ENCODE measurements around the gene THRA.

Gene THRA, protein sequence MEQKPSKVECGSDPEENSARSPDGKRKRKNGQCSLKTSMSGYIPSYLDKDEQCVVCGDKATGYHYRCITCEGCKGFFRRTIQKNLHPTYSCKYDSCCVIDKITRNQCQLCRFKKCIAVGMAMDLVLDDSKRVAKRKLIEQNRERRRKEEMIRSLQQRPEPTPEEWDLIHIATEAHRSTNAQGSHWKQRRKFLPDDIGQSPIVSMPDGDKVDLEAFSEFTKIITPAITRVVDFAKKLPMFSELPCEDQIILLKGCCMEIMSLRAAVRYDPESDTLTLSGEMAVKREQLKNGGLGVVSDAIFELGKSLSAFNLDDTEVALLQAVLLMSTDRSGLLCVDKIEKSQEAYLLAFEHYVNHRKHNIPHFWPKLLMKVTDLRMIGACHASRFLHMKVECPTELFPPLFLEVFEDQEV

GRCh38 chr17:40062329-40063186, at the start of gene THRA:
THRA (plus strand) TSS chr17:40062965; CDS start chr17:40074489, 11,524 bp downstream.
- DNase-seq = peak; percentile 22 to 65

DNA sequence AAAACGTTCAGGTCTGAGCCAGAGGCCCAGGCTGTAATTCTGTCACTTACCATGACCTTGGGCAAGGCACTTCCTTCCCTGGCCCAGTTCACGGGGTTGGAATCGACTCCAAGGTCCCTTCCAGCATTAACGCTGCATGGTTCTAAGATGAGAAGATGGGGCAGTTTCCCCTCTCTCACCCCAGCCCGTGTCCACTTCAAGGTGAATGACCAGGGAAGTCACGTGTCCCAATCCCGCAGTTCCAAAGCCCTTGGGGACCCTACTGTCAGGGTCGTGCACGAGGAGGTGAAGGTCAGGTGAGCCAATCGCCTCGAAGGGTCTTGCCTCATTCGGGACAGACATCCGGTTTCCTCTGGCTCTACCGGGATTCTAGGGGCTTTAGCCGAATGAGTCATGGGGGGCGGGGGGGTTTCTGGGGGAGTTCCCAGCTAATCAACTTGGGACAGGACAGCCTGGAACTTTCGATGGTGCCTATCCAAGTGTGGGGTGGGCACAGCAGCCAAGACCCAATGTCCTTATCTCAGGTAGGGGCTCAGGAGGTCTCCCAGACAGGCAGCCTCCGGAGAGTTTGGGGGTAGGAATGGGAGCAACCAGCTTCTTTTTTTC, 48.3 kb upstream of the THRA start:
- DNase-seq = no peak

DNA sequence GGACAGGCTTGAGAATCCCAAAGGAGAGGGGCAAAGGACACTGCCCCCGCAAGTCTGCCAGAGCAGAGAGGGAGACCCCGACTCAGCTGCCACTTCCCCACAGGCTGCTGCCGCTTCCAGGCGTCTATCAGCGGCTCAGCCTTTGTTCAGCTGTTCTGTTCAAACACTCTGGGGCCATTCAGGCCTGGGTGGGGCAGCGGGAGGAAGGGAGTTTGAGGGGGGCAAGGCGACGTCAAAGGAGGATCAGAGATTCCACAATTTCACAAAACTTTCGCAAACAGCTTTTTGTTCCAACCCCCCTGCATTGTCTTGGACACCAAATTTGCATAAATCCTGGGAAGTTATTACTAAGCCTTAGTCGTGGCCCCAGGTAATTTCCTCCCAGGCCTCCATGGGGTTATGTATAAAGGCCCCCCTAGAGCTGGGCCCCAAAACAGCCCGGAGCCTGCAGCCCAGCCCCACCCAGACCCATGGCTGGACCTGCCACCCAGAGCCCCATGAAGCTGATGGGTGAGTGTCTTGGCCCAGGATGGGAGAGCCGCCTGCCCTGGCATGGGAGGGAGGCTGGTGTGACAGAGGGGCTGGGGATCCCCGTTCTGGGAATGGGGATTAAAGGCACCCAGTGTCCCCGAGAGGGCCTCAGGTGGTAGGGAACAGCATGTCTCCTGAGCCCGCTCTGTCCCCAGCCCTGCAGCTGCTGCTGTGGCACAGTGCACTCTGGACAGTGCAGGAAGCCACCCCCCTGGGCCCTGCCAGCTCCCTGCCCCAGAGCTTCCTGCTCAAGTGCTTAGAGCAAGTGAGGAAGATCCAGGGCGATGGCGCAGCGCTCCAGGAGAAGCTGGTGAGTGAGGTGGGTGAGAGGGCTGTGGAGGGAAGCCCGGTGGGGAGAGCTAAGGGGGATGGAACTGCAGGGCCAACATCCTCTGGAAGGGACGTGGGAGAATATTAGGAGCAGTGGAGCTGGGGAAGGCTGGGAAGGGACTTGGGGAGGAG, 47.5 kb upstream of the THRA start, which contains the start of gene CSF3:
Gene CSF3 (plus strand): TSS at position 436 of the 993 bp plus-strand sequence. CDS start 35 bp downstream, at position 471.
- peak in 1 of 2 donors; percentile 8 for DNase-seq

GRCh38 chr17:40015998-40016985, 46.5 kb upstream of the THRA start:
- no peak for DNase-seq

- DNase-seq = no peak
Measured at GRCh38 chr17:40017422-40018080, 45.2 kb upstream of the THRA start.

DNA sequence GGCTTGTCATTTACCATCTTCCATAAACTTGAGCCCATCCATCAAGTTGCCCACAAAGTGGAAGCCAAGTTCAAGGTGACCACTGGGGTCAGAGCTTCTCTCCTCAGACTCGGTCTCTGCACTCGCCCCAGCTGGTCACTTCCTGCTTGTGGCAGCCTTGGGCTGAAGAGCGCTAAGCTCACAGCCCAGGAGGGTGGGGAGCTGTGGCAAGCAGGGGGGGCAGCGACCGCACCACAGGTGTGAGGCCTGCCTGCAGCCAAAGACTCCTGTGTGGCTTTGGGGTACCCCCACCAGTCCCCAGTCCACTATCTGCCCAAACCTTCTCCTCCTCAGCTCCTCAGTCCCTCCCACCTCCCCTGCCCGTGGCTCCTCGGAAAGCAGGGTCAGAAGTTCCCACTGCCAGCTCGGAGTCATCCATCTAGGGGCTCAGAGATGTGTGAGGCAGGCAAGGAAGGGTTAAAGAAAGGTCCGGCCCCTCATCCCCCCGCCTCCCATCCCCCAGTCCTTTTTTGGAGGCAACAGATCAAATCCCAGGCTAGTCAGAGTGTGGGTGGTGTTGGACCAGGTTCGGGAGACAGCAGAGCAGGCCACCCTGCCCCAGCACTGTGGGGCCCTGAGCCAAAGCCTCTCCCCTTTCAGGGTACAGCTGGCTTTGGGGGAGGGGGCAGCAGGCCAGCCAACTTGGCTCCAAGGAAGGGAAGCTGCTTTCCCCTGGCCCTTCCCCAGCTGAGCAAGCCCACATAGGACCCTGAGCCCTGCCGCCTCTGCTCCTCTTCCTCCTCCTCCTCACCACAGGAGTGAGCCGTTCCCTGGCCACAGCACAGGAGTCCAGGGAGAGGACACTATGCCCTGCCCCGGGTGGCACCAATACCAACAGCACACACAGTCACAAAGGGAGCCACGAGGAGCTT, 44.3 kb upstream of the THRA start:
- no peak for DNase-seq

- DNase-seq = no peak
Measured at GRCh38 chr17:40019140-40019991, 43.4 kb upstream of the THRA start.

DNA sequence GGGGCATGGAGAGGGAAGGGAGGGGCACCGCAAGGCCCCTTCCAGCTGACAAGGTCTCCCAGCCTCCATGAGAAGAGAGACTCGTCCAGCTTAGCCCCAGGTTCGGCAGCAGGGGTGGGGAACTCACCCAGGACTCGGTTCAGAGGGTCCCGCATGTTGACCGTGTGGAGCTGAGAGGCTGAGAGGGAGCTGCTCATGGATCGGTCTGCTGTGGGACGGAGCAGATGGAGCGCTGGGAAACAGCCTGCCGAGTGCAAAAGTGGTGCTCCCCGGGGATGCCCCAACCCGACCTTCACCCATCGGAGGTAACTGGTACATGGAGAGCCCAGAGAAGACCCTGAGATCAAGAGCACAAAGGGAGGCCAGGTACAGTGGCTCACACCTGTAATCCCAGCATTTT, 42.6 kb upstream of the THRA start:
- DNase-seq = no peak

DNA sequence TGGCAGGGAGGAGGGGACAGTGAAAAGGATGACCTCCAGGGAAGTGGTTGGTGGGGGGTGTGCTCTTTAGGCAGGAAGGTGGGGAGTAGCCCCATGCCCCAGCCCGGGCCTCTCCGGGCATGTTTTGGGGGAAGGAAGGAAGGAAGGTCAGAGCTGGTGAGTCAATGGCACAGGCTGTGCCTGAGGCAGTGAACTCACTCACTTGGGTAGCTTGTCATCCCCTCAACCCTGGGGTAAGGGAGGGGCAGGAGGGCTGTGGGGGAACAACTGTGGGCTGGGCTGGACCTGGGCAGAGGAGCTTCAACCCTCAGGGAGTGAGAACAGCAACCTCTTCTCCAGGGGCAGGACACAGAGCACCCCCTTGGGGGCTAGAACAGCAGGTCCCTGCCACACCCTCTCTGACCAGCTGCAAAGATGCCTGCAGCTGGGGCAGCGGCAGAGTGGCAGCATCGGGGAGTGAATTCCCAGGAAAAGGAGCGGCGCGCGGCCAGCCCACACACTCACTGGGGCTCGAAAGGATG, 41.3 kb upstream of the THRA start:
- DNase-seq = peak in 1 of 2 donors; percentile 43

DNA sequence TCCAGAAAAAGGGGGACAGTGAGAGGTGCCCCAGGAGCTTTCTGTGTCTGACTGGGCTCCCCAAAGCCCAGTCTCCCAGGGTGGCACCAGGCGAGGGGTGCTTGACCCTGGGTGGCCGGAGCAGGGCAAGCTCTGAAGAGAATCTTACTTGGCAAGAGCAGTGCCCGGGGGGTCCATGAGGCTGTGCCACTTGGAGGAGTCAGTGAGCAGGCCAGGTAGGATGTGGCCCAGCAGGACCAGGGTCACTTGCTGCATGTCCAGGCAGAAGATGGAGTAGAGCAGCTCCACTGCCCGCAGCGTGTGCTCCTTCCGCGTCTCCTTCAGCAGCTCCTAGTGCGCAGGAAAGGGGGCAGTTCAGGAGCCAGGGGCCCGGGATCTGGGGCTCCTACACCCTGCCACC, 40.3 kb upstream of the THRA start:
- DNase-seq = no peak

DNA sequence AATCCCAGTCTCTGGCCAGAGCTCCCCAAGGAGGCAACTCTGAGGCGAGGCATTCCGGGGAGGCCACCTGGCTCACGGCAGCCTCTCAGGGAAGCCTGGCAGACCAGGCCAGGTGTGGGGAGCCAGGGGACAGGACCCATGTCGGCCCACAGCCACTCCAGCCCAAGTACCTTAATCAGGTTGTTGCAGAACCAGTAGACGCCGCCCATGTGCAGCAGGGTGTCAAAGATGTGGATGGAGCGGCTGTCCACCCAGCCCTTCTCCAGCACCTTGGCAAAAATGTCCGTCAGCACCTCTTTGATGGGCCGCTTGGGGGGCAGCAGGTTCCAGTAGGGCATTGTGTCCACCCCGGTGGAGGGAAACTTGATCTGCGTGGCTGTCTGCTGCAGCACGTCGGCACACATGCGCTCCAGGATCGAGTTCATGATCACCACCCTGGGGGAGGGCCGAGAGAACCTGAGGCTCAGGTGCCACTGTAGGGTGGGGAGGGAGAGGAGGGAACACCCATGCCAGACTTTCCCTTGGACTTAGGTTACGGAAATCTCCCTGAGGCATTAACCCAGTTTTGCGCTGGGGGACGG, 39.7 kb upstream of the THRA start:
- no peak for DNase-seq

DNA sequence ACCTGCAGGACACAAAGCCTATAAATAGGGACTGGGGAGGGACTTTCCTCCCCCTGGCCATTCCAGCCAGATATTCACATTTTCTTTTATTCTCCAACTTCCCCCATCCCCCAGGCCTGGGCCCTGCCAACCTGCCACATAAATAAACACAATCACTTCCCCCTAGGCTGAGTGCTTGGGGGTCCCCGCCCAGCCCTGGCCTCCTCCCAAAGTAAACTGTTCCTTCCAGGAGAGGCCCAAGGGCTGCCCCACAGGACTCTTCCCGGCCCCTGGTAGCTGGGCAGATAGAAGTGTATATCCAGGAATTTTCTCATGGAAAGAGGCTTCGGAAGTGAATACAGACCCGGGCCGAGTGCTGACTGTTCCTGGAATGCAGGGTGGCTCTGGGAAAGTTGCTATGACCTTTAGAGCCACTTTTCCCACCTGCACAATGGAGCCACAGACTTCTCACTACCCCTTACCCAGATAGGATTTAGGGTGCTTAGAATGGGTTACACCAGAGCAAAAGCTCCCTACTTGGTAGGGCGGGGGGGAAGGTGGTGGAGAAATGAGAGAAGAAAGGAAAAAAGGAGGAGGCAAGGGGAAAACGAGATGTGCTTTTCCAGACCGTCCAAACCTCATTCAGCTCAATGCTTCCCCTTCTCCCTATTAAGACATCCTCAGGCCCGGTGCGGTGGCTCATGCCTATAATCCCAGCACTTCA, 39.0 kb upstream of the THRA start:
- no peak for DNase-seq

DNA sequence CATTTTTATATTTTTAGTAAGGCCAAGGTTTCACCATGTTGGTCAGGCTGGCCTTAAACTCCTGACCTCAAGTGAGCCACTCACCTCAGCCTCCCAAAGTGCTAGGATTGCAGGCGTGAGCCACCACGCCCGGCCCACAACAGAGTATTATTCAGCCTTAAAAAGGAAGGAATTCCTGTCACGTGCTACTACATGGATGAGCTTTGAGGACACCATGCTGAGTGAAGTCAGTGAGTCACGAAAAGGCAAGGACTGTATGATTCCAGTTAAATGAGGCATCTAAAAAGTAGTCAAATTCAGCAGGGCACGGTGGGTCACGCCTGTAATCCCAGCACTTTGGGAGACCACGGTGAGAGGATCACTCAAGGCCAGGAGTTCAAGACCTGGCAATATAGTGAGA, 37.9 kb upstream of the THRA start:
- DNase-seq = no peak

GRCh38 chr17:40025559-40025958, 37.2 kb upstream of the THRA start:
- DNase-seq = no peak

DNA sequence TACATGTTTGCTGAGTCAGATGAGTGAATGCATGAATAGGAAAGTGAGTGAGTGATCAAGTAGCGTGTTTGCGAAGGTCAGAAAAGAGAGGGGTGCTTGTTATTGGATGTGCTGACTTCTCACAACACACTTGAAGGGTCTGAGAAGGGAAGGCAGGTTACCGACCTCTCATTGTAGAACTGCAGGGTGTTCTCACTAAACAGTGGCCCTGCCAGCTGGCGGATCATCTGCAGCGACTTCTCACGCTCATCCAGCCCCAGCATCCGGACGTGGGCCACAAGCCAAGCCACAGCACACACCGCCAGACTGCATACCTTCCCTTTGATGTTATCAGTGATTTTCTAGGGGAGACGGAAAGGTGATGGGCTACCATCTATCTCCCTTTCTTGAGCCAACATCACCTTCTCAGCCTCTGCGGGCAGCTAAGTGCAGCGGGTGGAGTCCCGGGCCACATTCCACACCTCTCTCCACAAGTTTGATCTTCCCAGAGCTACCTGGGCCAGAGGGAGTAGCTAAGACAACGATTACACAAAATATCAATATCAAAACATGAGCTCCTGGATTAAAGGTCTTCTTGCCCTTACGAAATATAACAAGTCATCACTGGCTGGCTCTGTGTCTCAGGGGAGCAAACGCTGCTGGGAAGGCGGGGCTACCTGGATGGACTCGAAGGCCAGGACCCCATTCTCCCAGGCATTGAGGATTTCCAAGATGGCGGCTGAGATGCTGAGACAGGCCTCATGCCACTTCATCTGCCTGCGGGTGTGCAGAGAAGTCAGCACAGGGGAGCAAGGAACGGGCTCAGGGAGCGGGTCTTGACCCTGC, 36.6 kb upstream of the THRA start:
- DNase-seq = no peak

Measured in bone marrow (tissue), 2 donors.